ENCODE results near the gene RBM33.

Gene RBM33

DNA sequence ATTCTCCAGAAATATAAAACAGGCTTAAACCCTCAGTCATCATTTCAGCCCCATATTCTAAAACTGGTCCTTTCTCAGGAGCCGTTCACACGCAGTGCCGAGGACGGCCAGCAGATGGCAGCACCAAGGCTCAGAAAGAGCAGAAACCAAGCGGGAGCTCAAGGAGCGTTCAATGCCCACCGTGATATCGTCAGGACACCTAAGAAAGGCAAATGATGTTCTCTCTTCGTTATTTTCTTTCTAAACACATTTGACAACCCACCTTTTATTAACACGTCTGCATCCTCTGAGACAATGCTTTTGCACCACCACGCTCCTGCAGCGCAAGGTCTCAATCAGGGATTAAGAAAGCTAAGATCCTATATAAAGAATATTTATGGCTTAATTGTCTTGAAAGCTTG lies 45.7 kb upstream of the RBM33 start:
- H3K4me3 ChIP-seq (ENCODE audit: low read depth, low read length, poor library complexity, severe bottlenecking): no peak overlapping the region
- H3F3A ChIP-seq (ENCODE audit: insufficient read depth, low read length): no peaks in the 10 kb centered on the region
- no peaks in the 10 kb centered on the region for H3K36me3 ChIP-seq (ENCODE audit: insufficient read depth, low read length)
- 0 out of 2 replicates have a peak overlapping the region, but pooled peaks have one; percentile 7 for H3K4me2 ChIP-seq (ENCODE audit: low read length)
- no peak overlapping the region for H3K9ac ChIP-seq (ENCODE audit: low read length)
- no peak overlapping the region for H2AFZ ChIP-seq (ENCODE audit: low read length)
- H3K27ac ChIP-seq (ENCODE audit: low read depth, low read length, poor library complexity, severe bottlenecking): no peak overlapping the region
- H3K79me2 ChIP-seq (ENCODE audit: insufficient read depth, low read length): no peaks in the 10 kb centered on the region
- no peak for TF ChIP-seq EZH2 (IDR thresholded peaks at IDR 0.05; ENCODE audit: borderline replicate concordance, low read length)
- TF ChIP-seq, protein P1, sequence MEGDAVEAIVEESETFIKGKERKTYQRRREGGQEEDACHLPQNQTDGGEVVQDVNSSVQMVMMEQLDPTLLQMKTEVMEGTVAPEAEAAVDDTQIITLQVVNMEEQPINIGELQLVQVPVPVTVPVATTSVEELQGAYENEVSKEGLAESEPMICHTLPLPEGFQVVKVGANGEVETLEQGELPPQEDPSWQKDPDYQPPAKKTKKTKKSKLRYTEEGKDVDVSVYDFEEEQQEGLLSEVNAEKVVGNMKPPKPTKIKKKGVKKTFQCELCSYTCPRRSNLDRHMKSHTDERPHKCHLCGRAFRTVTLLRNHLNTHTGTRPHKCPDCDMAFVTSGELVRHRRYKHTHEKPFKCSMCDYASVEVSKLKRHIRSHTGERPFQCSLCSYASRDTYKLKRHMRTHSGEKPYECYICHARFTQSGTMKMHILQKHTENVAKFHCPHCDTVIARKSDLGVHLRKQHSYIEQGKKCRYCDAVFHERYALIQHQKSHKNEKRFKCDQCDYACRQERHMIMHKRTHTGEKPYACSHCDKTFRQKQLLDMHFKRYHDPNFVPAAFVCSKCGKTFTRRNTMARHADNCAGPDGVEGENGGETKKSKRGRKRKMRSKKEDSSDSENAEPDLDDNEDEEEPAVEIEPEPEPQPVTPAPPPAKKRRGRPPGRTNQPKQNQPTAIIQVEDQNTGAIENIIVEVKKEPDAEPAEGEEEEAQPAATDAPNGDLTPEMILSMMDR (IDR thresholded peaks at IDR 0.05; ENCODE audit: low read length): peak; percentile 100
- peaks cover 4% of the 10 kb centered on the region for H3K4me1 ChIP-seq (ENCODE audit: insufficient read depth, low read length, severe bottlenecking)
- no peaks in the 10 kb centered on the region for H3K9me3 ChIP-seq (ENCODE audit: low read length)
- H3K27me3 ChIP-seq (ENCODE audit: insufficient read depth, low read length): peaks cover 8% of the 10 kb centered on the region
- H4K20me1 ChIP-seq (ENCODE audit: insufficient read depth, low read length): no peaks in the 10 kb centered on the region
- H3K9me2 ChIP-seq (ENCODE audit: low read depth, low read length): no peaks in the 10 kb centered on the region

GRCh38 chr7:155602156-155602555 lies 42.3 kb upstream of the RBM33 start:
- H3K4me2 ChIP-seq (ENCODE audit: low read length): no peak overlapping the region
- no peaks in the 10 kb centered on the region for H3K36me3 ChIP-seq (ENCODE audit: insufficient read depth, low read length)
- H3K9me3 ChIP-seq (ENCODE audit: low read length): no peaks in the 10 kb centered on the region
- H3K27me3 ChIP-seq (ENCODE audit: insufficient read depth, low read length): peaks cover 15% of the 10 kb centered on the region
- H3K9ac ChIP-seq (ENCODE audit: low read length): no peak overlapping the region
- H4K20me1 ChIP-seq (ENCODE audit: insufficient read depth, low read length): no peaks in the 10 kb centered on the region
- no peak overlapping the region for H3K4me3 ChIP-seq (ENCODE audit: low read depth, low read length, poor library complexity, severe bottlenecking)
- TF ChIP-seq EZH2 (IDR thresholded peaks at IDR 0.05; ENCODE audit: borderline replicate concordance, low read length): no peak
- TF ChIP-seq, protein P1 (IDR thresholded peaks at IDR 0.05; ENCODE audit: low read length): no peak
- H3K4me1 ChIP-seq (ENCODE audit: insufficient read depth, low read length, severe bottlenecking): peaks cover 4% of the 10 kb centered on the region
- H3K9me2 ChIP-seq (ENCODE audit: low read depth, low read length): no peaks in the 10 kb centered on the region
- H3K79me2 ChIP-seq (ENCODE audit: insufficient read depth, low read length): no peaks in the 10 kb centered on the region
- no peak overlapping the region for H3K27ac ChIP-seq (ENCODE audit: low read depth, low read length, poor library complexity, severe bottlenecking)
- no peaks in the 10 kb centered on the region for H3F3A ChIP-seq (ENCODE audit: insufficient read depth, low read length)
- H2AFZ ChIP-seq (ENCODE audit: low read length): no peak overlapping the region

GRCh38 chr7:155602750-155603149 lies 41.7 kb upstream of the RBM33 start:
- no peaks in the 10 kb centered on the region for H3K9me2 ChIP-seq (ENCODE audit: low read depth, low read length)
- no peaks in the 10 kb centered on the region for H4K20me1 ChIP-seq (ENCODE audit: insufficient read depth, low read length)
- no peak overlapping the region for H3K4me3 ChIP-seq (ENCODE audit: low read depth, low read length, poor library complexity, severe bottlenecking)
- peaks cover 15% of the 10 kb centered on the region for H3K27me3 ChIP-seq (ENCODE audit: insufficient read depth, low read length)
- no peak overlapping the region for H3K9ac ChIP-seq (ENCODE audit: low read length)
- H3K79me2 ChIP-seq (ENCODE audit: insufficient read depth, low read length): no peaks in the 10 kb centered on the region
- no peak overlapping the region for H2AFZ ChIP-seq (ENCODE audit: low read length)
- peaks cover 4% of the 10 kb centered on the region for H3K4me1 ChIP-seq (ENCODE audit: insufficient read depth, low read length, severe bottlenecking)
- H3K4me2 ChIP-seq (ENCODE audit: low read length): peak overlapping the region; percentile 25; the same call in 1 of the 2 replicates
- no peaks in the 10 kb centered on the region for H3F3A ChIP-seq (ENCODE audit: insufficient read depth, low read length)
- H3K27ac ChIP-seq (ENCODE audit: low read depth, low read length, poor library complexity, severe bottlenecking): no peak overlapping the region
- H3K9me3 ChIP-seq (ENCODE audit: low read length): no peaks in the 10 kb centered on the region
- no peaks in the 10 kb centered on the region for H3K36me3 ChIP-seq (ENCODE audit: insufficient read depth, low read length)
- TF ChIP-seq, protein P1 (IDR thresholded peaks at IDR 0.05; ENCODE audit: low read length): no peak
- no peak for TF ChIP-seq EZH2 (IDR thresholded peaks at IDR 0.05; ENCODE audit: borderline replicate concordance, low read length)
